Measurements from ENCODE around the gene PRKAG1.

Gene PRKAG1

GRCh38 chr12:48985901-48986300, 32.7 kb downstream of the PRKAG1 start:
- TF ChIP-seq, protein P1, sequence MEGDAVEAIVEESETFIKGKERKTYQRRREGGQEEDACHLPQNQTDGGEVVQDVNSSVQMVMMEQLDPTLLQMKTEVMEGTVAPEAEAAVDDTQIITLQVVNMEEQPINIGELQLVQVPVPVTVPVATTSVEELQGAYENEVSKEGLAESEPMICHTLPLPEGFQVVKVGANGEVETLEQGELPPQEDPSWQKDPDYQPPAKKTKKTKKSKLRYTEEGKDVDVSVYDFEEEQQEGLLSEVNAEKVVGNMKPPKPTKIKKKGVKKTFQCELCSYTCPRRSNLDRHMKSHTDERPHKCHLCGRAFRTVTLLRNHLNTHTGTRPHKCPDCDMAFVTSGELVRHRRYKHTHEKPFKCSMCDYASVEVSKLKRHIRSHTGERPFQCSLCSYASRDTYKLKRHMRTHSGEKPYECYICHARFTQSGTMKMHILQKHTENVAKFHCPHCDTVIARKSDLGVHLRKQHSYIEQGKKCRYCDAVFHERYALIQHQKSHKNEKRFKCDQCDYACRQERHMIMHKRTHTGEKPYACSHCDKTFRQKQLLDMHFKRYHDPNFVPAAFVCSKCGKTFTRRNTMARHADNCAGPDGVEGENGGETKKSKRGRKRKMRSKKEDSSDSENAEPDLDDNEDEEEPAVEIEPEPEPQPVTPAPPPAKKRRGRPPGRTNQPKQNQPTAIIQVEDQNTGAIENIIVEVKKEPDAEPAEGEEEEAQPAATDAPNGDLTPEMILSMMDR (IDR thresholded peaks at IDR 0.05; ENCODE audit: extremely low read depth, insufficient read depth, missing control alignments), result no peak
- no peak for DNase-seq (ENCODE audit: low spot score)
- in situ Hi-C loops (cut with MboI; ENCODE audit: low pct_unique_long_range_greater_than_20kb, low sequenced_read_pairs, unreplicated experiment), result no loop called here

- DNase-seq (ENCODE audit: low spot score), result no peak
- TF ChIP-seq, protein P1 (IDR thresholded peaks at IDR 0.05; ENCODE audit: extremely low read depth, insufficient read depth, missing control alignments), result no peak
- in situ Hi-C loops (cut with MboI; ENCODE audit: low pct_unique_long_range_greater_than_20kb, low sequenced_read_pairs, unreplicated experiment), result no loop called here
These were observed 33.1 kb downstream of the PRKAG1 start for GRCh38 chr12:48985475-48985897.

- in situ Hi-C loops (cut with MboI; ENCODE audit: low pct_unique_long_range_greater_than_20kb, low sequenced_read_pairs, unreplicated experiment), result no loop called here
- TF ChIP-seq, protein P1 (IDR thresholded peaks at IDR 0.05; ENCODE audit: extremely low read depth, insufficient read depth, missing control alignments), result no peak
- no peak for DNase-seq (ENCODE audit: low spot score)
These were observed 36.0 kb downstream of the PRKAG1 start for GRCh38 chr12:48982397-48983080.

DNA sequence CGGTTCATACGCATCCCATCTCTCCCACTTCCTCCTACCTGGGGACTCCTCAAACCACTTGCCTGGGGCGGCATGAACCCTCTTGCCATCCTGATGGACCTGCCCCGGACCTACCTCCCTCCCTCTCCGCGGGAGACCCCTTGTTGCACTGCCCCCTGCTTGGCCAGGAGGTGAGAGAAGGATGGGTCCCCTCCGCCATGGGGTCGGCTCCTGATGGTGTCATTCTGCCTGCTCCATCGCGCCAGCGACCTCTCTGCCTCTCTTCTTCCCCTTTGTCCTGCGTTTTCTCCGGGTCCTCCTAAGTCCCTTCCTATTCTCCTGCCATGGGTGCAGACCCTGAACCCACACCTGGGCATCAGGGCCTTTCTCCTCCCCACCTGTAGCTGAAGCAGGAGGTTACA, 36.8 kb downstream of the PRKAG1 start:
- in situ Hi-C loops (cut with MboI; ENCODE audit: low pct_unique_long_range_greater_than_20kb, low sequenced_read_pairs, unreplicated experiment), result no loop called here
- DNase-seq (ENCODE audit: low spot score), result no peak
- TF ChIP-seq, protein P1 (IDR thresholded peaks at IDR 0.05; ENCODE audit: extremely low read depth, insufficient read depth, missing control alignments), result no peak

- in situ Hi-C loops (cut with MboI; ENCODE audit: low pct_unique_long_range_greater_than_20kb, low sequenced_read_pairs, unreplicated experiment), result no loop called here
- TF ChIP-seq, protein P1 (IDR thresholded peaks at IDR 0.05; ENCODE audit: extremely low read depth, insufficient read depth, missing control alignments), result peak; percentile 18
- DNase-seq (ENCODE audit: low spot score), result peak; percentile 56
These were observed 37.4 kb downstream of the PRKAG1 start for GRCh38 chr12:48980953-48981756.

DNA sequence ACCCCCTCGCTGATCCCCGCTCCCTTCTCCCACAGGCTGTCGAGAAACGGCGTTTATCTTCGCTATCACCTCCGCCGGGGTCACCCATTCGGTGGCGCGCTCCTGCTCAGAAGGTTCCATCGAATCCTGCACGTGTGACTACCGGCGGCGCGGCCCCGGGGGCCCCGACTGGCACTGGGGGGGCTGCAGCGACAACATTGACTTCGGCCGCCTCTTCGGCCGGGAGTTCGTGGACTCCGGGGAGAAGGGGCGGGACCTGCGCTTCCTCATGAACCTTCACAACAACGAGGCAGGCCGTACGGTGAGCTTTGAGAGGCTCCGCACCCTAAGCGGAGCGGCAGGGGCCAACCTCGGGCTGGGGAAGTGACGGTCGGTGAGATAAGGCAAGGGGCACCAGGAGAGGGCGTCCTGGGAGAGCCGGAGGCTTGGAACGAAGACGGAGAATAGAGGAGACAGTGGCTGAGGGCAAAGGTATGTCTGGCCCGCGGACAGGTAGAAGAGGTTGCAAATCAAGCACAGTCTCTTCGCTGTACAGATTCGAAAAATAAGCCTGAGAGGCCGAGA, 38.1 kb downstream of the PRKAG1 start:
- DNase-seq (ENCODE audit: low spot score), result peak; percentile 56
- TF ChIP-seq, protein P1 (IDR thresholded peaks at IDR 0.05; ENCODE audit: extremely low read depth, insufficient read depth, missing control alignments), result peak; percentile 26
- in situ Hi-C loops (cut with MboI; ENCODE audit: low pct_unique_long_range_greater_than_20kb, low sequenced_read_pairs, unreplicated experiment), result no loop called here

Data from GM13977 (cell line).